Measurements from ENCODE around the gene POM121L2. TPM values are rescaled to one million over a fixed set of nuclear protein-coding genes. Genes with fewer than 3 reads are reported as not detected.

The POM121L2 gene
- total and polyA plus RNA-seq, 9 of the 15 experiments (the other 6 are each of a cell fraction or from before 2014, with no cell fraction given), result 0.23 to 0.45 TPM; not detected in 7

GRCh38 chr6:27290065-27290849, 21.8 kb downstream of the POM121L2 start (continued):
- no peak for TF ChIP-seq REST (IDR thresholded peaks at IDR 0.05; ENCODE audit: borderline replicate concordance)
- no peak for TF ChIP-seq REST (CRISPR knock-in tag; IDR thresholded peaks at IDR 0.05; ENCODE audit: low read depth)
- no peak; the same call in 1 of the 2 replicates for TF ChIP-seq HDAC6 (IDR thresholded peaks at IDR 0.05; ENCODE audit: low read depth, low read length)
- no peak for TF ChIP-seq ZNF668 (CRISPR knock-in tag; IDR thresholded peaks at IDR 0.05)
- TF ChIP-seq STAT6 (CRISPR knock-in tag; IDR thresholded peaks at IDR 0.05), result no peak
- no peak for TF ChIP-seq CEBPZ (IDR thresholded peaks at IDR 0.05; ENCODE audit: borderline replicate concordance, low read depth, low read length)
